WTC11 (cell line): ENCODE results near the gene CLASP1. TPM values are rescaled to one million over a fixed set of nuclear protein-coding genes. Genes with fewer than 3 reads are reported as not detected.

Source experiments
- ATAC-seq: fragments of 200-7000 bp; cut with Tn5 transposase; 2 replicates; pipeline ENCODE4 v1.10.0; 2021; ENCODE audit warnings: mild to moderate bottlenecking, moderate library complexity
- CTCF ChIA-PET: fragments of 300-600 bp; sonication (Branson Sonifier 250); formaldehyde crosslinking; loops from one replicate; lab custom pipeline; 2021; ENCODE audit warnings: antibody characterized with exemption; lab: Charles Lee
- POLR2A ChIA-PET: fragments of 350-600 bp; sonication (Branson Sonifier 250); formaldehyde crosslinking; loops from one replicate; lab custom pipeline; 2021; ENCODE audit warnings: antibody characterized with exemption; lab: Charles Lee
- DNase-seq: peaks from one replicate; pipeline ENCODE4 v3.0.0; 2021; ENCODE audit warnings: low spot score
- H3K27ac Mint-ChIP-seq: 2 replicates; pipeline ENCODE4 v1.8.0; 2021; ENCODE audit warnings: mixed read lengths
- H3K27me3 Mint-ChIP-seq: 2 replicates; pipeline ENCODE4 v1.8.0; 2021; ENCODE audit warnings: low read depth, mild to moderate bottlenecking, moderate library complexity, mixed read lengths
- H3K36me3 Mint-ChIP-seq: 2 replicates; pipeline ENCODE4 v1.8.0; 2021; ENCODE audit warnings: mixed read lengths
- H3K4me1 Mint-ChIP-seq: 2 replicates; pipeline ENCODE4 v1.8.0; 2022; ENCODE audit warnings: mixed read lengths
- H3K4me3 Mint-ChIP-seq: 2 replicates; pipeline ENCODE4 v1.8.0; 2021; ENCODE audit warnings: mild to moderate bottlenecking, moderate library complexity, mixed read lengths
- H3K9me3 Mint-ChIP-seq: 2 replicates; pipeline ENCODE4 v1.8.0; 2021; ENCODE audit warnings: mixed read lengths
- ARID4B ChIP-seq: sonication (generic); formaldehyde crosslinking; IDR thresholded peaks from 2 replicates; pipeline ENCODE4 v1.8.0; 2023; ENCODE audit warnings: missing genetic modification reagents, mild to moderate bottlenecking, borderline replicate concordance
- CBFB ChIP-seq: sonication (generic); formaldehyde crosslinking; IDR thresholded peaks from 2 replicates; pipeline ENCODE4 v1.8.1; 2022; ENCODE audit warnings: mild to moderate bottlenecking, low read depth, missing genetic modification reagents
- FOXJ3 ChIP-seq: sonication (generic); formaldehyde crosslinking; IDR thresholded peaks from 2 replicates; pipeline ENCODE4 v1.9.0; 2021; ENCODE audit warnings: missing genetic modification reagents, mild to moderate bottlenecking, borderline replicate concordance
- GABPB1 ChIP-seq: sonication (generic); formaldehyde crosslinking; IDR thresholded peaks from 2 replicates; pipeline ENCODE4 v1.8.1; 2023; ENCODE audit warnings: mild to moderate bottlenecking, missing genetic modification reagents
- JUN ChIP-seq: sonication (generic); formaldehyde crosslinking; IDR thresholded peaks from 2 replicates; pipeline ENCODE4 v1.8.0; 2023; ENCODE audit warnings: mild to moderate bottlenecking, missing genetic modification reagents
- KAT7 ChIP-seq: sonication (generic); formaldehyde crosslinking; IDR thresholded peaks from 2 replicates; pipeline ENCODE4 v1.8.1; 2023; ENCODE audit warnings: missing genetic modification reagents, mild to moderate bottlenecking, borderline replicate concordance
- MLX ChIP-seq: sonication (generic); formaldehyde crosslinking; IDR thresholded peaks from 2 replicates; pipeline ENCODE4 v1.8.1; 2023; ENCODE audit warnings: mild to moderate bottlenecking, missing genetic modification reagents, moderate library complexity
- MXD4 ChIP-seq: fragments of 250-450 bp; sonication (Bioruptor Pico); IDR thresholded peaks from 2 replicates; pipeline ENCODE4 v1.8.0; 2021; ENCODE audit warnings: mild to moderate bottlenecking, moderate library complexity, borderline replicate concordance
- NR3C1 ChIP-seq: sonication (generic); formaldehyde crosslinking; conservative IDR thresholded peaks from 2 replicates; pipeline ENCODE4 v1.8.1; 2023; ENCODE audit warnings: low read depth, mild to moderate bottlenecking, missing genetic modification reagents
- OVOL2 ChIP-seq: fragments of 250-450 bp; sonication (Bioruptor Pico); IDR thresholded peaks from 2 replicates; pipeline ENCODE4 v1.9.0; 2021; ENCODE audit warnings: mild to moderate bottlenecking, borderline replicate concordance
- PRDM15 ChIP-seq: sonication (generic); formaldehyde crosslinking; IDR thresholded peaks from 2 replicates; pipeline ENCODE4 v1.8.0; 2022; ENCODE audit warnings: missing genetic modification reagents
- RELA ChIP-seq: sonication (generic); formaldehyde crosslinking; IDR thresholded peaks from 2 replicates; pipeline ENCODE4 v1.8.1; 2022; ENCODE audit warnings: missing genetic modification reagents, mild to moderate bottlenecking, borderline replicate concordance
- SMAD3 ChIP-seq: sonication (generic); formaldehyde crosslinking; IDR thresholded peaks from 2 replicates; pipeline ENCODE4 v1.8.0; 2022; ENCODE audit warnings: missing genetic modification reagents, mild to moderate bottlenecking, borderline replicate concordance
- SMAD4 ChIP-seq: sonication (generic); formaldehyde crosslinking; IDR thresholded peaks from 2 replicates; pipeline ENCODE4 v1.8.0; 2022; ENCODE audit warnings: mild to moderate bottlenecking, missing genetic modification reagents
- SOX15 ChIP-seq: fragments of 250-450 bp; sonication (Bioruptor Pico); IDR thresholded peaks from 2 replicates; pipeline ENCODE4 v1.9.0; 2021; ENCODE audit warnings: mild to moderate bottlenecking
- ZBTB21 ChIP-seq: sonication (generic); formaldehyde crosslinking; IDR thresholded peaks from 2 replicates; pipeline ENCODE4 v1.8.1; 2023; ENCODE audit warnings: mild to moderate bottlenecking, missing genetic modification reagents, borderline replicate concordance
- ZNF219 ChIP-seq: sonication (generic); formaldehyde crosslinking; IDR thresholded peaks from 2 replicates; pipeline ENCODE4 v1.8.0; 2023; ENCODE audit warnings: missing genetic modification reagents, mild to moderate bottlenecking, borderline replicate concordance
- ZNF263 ChIP-seq: sonication (generic); formaldehyde crosslinking; IDR thresholded peaks from 2 replicates; pipeline ENCODE4 v1.8.1; 2022; ENCODE audit warnings: low read depth, mild to moderate bottlenecking, moderate library complexity, missing genetic modification reagents
- total RNA-seq: library from RNA; stranded (reverse); gene quantifications from 3 replicates; pipeline ENCODE4 v1.2.3, GENCODE V29; 2021
- TF ChIP-seq, protein P1 (sequence below): sonication (generic); formaldehyde crosslinking; IDR thresholded peaks from 2 replicates; pipeline ENCODE4 v1.8.1; 2023; ENCODE audit warnings: mild to moderate bottlenecking, missing genetic modification reagents, moderate library complexity
- TF ChIP-seq, protein P2 (sequence below): sonication (generic); formaldehyde crosslinking; conservative IDR thresholded peaks from 2 replicates; pipeline ENCODE4 v1.8.1; 2022; ENCODE audit warnings: mild to moderate bottlenecking, missing genetic modification reagents
- TF ChIP-seq, protein P3 (sequence below): fragments of 250-450 bp; sonication (Bioruptor Pico); IDR thresholded peaks from 2 replicates; pipeline ENCODE4 v1.9.0; 2021; ENCODE audit warnings: mild to moderate bottlenecking

CLASP1 gene
- total RNA-seq, 1 experiment from 2014 or later = 50.0 TPM

- TF ChIP-seq NR3C1 (CRISPR knock-in tag) = no peak
- TF ChIP-seq, all 79 proteins: peak for 0
Measured at GRCh38 chr2:121545913-121546312, 103.3 kb downstream of the CLASP1 start (continued).

- Mint-ChIP-seq H3K36me3 (peaks cover 8% of the 10 kb centered on the region), H3K4me3 (no peak overlapping the region), H3K4me1 (peaks cover 24% of the 10 kb centered on the region), H3K27ac (no peak overlapping the region), H3K27me3 (no peaks in the 10 kb centered on the region), H3K9me3 (peaks cover 18% of the 10 kb centered on the region)
- CTCF ChIA-PET = interaction anchor here (1.4 kb wide), 1 partner anchor 15 kb away, joined by 4 read pairs; the partner anchor contains the start of gene RNU4ATAC
- no peak for DNase-seq
- POLR2A ChIA-PET = no interaction called here
- TF ChIP-seq MLX (CRISPR knock-in tag) = no peak
- TF ChIP-seq ZNF219 (CRISPR knock-in tag) = no peak
- TF ChIP-seq, protein P1, sequence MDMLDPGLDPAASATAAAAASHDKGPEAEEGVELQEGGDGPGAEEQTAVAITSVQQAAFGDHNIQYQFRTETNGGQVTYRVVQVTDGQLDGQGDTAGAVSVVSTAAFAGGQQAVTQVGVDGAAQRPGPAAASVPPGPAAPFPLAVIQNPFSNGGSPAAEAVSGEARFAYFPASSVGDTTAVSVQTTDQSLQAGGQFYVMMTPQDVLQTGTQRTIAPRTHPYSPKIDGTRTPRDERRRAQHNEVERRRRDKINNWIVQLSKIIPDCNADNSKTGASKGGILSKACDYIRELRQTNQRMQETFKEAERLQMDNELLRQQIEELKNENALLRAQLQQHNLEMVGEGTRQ (CRISPR knock-in tag) = no peak
- TF ChIP-seq RELA (CRISPR knock-in tag) = no peak
- no peak for TF ChIP-seq OVOL2 (CRISPR knock-in tag)
- no peak for TF ChIP-seq MXD4
- TF ChIP-seq, protein P2, sequence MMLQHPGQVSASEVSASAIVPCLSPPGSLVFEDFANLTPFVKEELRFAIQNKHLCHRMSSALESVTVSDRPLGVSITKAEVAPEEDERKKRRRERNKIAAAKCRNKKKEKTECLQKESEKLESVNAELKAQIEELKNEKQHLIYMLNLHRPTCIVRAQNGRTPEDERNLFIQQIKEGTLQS (CRISPR knock-in tag) = no peak
- no peak for TF ChIP-seq ZBTB21 (CRISPR knock-in tag)
- no peak for ATAC-seq
Measured at GRCh38 chr2:121545257-121545656, 104.0 kb downstream of the CLASP1 start.

DNA sequence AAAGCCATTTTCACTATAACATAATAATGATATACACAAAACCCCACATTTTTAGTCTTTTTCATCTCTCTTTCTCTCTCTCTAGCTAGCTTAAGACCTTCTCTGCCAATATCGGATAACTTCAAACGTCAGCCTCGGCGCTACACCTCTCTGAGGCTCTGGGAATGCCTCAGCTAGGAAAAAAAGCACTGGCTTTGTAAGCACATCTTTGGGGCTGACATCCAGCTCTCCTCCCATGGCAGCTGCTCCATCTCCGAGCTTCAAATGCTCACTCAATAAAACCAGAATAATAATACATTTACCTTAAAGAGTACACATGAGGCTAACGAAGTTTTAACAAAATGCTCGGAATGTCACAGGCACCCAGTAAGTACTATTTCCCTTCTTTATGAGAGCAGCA lies 107.8 kb downstream of the CLASP1 start:
- DNase-seq (no peak), ATAC-seq (no peak)
- Mint-ChIP-seq H3K27me3 (no peaks in the 10 kb centered on the region), H3K27ac (no peak overlapping the region), H3K4me3 (no peak overlapping the region), H3K4me1 (peaks cover 18% of the 10 kb centered on the region), H3K36me3 (no peaks in the 10 kb centered on the region), H3K9me3 (no peaks in the 10 kb centered on the region)
- ChIA-PET CTCF (interaction anchor here (0.6 kb wide), 1 partner anchor 9 kb away, joined by 3 read pairs; no protein-coding TSS in a partner anchor), POLR2A (no interaction called here)
- TF ChIP-seq CBFB (CRISPR knock-in tag) = no peak
- TF ChIP-seq, protein P2 (CRISPR knock-in tag) = no peak
- TF ChIP-seq PRDM15 (CRISPR knock-in tag) = no peak
- TF ChIP-seq SMAD3 (CRISPR knock-in tag) = no peak
- no peak for TF ChIP-seq KAT7
- no peak for TF ChIP-seq JUN (CRISPR knock-in tag)
- no peak for TF ChIP-seq MLX (CRISPR knock-in tag)
- TF ChIP-seq ZNF263 (CRISPR knock-in tag) = no peak
- no peak for TF ChIP-seq SMAD4 (CRISPR knock-in tag)
- no peak for TF ChIP-seq OVOL2 (CRISPR knock-in tag)
- no peak for TF ChIP-seq FOXJ3 (CRISPR knock-in tag)
- TF ChIP-seq SOX15 (CRISPR knock-in tag) = no peak
- no peak for TF ChIP-seq GABPB1
- TF ChIP-seq, protein P3, sequence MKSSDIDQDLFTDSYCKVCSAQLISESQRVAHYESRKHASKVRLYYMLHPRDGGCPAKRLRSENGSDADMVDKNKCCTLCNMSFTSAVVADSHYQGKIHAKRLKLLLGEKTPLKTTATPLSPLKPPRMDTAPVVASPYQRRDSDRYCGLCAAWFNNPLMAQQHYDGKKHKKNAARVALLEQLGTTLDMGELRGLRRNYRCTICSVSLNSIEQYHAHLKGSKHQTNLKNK (CRISPR knock-in tag) = no peak
- TF ChIP-seq ARID4B (CRISPR knock-in tag) = no peak
